Osteocyte (in vitro differentiated cells): ENCODE results near the gene ABI1. TPM values are rescaled to one million over a fixed set of nuclear protein-coding genes. Genes with fewer than 3 reads are reported as not detected.
"Not testable (repeated sequence)": the region's sequence is repeated elsewhere in the genome, so short reads cannot be mapped to it uniquely, and the experiment has no call there.

Experiments
- DNase-seq: peaks from one replicate; pipeline ENCODE4 v3.0.0; 2021; ENCODE audit warnings: mixed read lengths; ENCODE audit not compliant: unreplicated experiment; ENCODE audit errors: extremely low spot score
- H3K27ac Mint-ChIP-seq: one replicate; pipeline ENCODE4 v1.8.0; 2021; ENCODE audit warnings: mild to moderate bottlenecking, mixed read lengths; ENCODE audit not compliant: unreplicated experiment
- H3K27me3 Mint-ChIP-seq: one replicate; pipeline ENCODE4 v1.8.0; 2021; ENCODE audit warnings: mixed read lengths; ENCODE audit not compliant: unreplicated experiment
- H3K36me3 Mint-ChIP-seq: one replicate; pipeline ENCODE4 v1.8.0; 2021; ENCODE audit warnings: mixed read lengths; ENCODE audit not compliant: unreplicated experiment
- H3K4me1 Mint-ChIP-seq: one replicate; pipeline ENCODE4 v1.8.0; 2021; ENCODE audit warnings: mixed read lengths; ENCODE audit not compliant: unreplicated experiment
- H3K4me3 Mint-ChIP-seq: one replicate; pipeline ENCODE4 v1.8.0; 2021; ENCODE audit warnings: mild to moderate bottlenecking, moderate library complexity, mixed read lengths; ENCODE audit not compliant: unreplicated experiment
- H3K9me3 Mint-ChIP-seq: one replicate; pipeline ENCODE4 v1.8.0; 2021; ENCODE audit warnings: mixed read lengths; ENCODE audit not compliant: unreplicated experiment
- total RNA-seq: library from RNA; stranded (reverse); gene quantifications from 2 replicates; pipeline ENCODE4 v1.2.1, GENCODE V29; 2021
- TF ChIP-seq, protein P1 (sequence below): fragments of 200-600 bp; sonication (generic); IDR thresholded peaks from 2 replicates; pipeline ENCODE4 v1.5.0; 2021; ENCODE audit warnings: antibody characterized with exemption, mild to moderate bottlenecking, moderate library complexity

ABI1 gene
- total RNA-seq, 1 donor from 2014 or later: 62.2 TPM

DNA sequence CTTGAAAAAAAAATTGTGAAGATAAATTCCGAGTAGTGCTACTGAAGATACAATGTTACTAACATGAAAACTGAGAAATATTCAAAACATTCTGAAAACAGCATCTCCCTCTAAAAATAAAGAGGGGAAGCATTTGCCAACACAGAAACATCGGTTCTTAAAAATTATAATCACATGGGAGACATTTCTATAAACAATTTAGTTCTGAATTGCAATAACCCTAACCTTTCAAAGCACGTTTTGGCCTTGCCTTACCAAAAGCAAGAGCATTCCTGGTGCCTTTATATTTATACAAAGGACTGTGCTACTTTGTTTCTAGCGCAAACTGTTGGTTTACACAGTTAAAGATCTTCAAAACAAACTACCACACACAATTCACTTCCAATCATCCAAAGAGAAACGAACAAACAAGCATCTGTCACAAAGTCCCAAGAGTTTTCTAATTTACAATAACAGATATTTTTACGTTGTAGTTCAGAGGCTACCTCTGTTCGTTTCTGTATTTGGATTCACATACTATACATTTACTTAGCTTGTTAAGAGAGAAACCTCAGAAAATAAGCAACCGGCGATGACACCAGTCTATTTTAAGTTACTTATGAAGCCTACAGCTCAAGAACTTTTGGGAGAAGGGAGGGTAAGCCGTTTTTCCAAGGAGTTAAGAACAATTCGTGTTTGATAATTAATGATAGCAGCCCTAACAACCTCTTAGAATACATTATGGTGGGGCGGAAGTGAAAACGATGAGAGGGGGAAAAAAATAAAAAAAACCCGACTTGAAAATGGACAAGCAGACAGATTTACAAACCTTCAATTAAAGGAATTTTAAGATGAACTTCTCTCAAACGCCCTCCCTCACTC lies 1.3 kb downstream of the ABI1 start:
- TF ChIP-seq, protein P1, sequence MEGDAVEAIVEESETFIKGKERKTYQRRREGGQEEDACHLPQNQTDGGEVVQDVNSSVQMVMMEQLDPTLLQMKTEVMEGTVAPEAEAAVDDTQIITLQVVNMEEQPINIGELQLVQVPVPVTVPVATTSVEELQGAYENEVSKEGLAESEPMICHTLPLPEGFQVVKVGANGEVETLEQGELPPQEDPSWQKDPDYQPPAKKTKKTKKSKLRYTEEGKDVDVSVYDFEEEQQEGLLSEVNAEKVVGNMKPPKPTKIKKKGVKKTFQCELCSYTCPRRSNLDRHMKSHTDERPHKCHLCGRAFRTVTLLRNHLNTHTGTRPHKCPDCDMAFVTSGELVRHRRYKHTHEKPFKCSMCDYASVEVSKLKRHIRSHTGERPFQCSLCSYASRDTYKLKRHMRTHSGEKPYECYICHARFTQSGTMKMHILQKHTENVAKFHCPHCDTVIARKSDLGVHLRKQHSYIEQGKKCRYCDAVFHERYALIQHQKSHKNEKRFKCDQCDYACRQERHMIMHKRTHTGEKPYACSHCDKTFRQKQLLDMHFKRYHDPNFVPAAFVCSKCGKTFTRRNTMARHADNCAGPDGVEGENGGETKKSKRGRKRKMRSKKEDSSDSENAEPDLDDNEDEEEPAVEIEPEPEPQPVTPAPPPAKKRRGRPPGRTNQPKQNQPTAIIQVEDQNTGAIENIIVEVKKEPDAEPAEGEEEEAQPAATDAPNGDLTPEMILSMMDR: no peak
- no peak for DNase-seq
- Mint-ChIP-seq H3K27ac (peak overlapping the region; percentile 93), H3K36me3 (no peaks in the 10 kb centered on the region), H3K9me3 (no peaks in the 10 kb centered on the region), H3K4me3 (peak overlapping the region; percentile 94), H3K4me1 (peaks cover 24% of the 10 kb centered on the region), H3K27me3 (peaks cover 6% of the 10 kb centered on the region)

DNA sequence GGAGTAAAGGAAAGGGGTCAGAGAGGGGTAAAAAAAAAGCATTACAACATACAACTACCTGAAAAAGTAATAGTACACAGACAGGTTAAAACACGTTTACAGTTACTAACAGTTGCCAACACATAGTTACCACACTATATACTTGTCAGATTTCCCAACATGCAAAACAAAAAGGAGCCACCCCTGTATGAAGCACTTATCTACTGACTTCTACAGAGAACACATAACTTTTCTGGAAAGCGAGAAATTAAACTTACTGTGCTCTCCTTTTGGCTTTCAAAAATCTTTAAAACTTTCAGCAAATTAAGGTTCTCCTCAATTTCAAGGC lies 2.1 kb downstream of the ABI1 start:
- DNase-seq: no peak
- Mint-ChIP-seq H3K27ac (peak overlapping the region; percentile 93), H3K9me3 (no peaks in the 10 kb centered on the region), H3K4me3 (peak overlapping the region; percentile 94), H3K4me1 (peaks cover 30% of the 10 kb centered on the region), H3K27me3 (peaks cover 6% of the 10 kb centered on the region), H3K36me3 (no peaks in the 10 kb centered on the region)
- TF ChIP-seq, protein P1: no peak

DNA sequence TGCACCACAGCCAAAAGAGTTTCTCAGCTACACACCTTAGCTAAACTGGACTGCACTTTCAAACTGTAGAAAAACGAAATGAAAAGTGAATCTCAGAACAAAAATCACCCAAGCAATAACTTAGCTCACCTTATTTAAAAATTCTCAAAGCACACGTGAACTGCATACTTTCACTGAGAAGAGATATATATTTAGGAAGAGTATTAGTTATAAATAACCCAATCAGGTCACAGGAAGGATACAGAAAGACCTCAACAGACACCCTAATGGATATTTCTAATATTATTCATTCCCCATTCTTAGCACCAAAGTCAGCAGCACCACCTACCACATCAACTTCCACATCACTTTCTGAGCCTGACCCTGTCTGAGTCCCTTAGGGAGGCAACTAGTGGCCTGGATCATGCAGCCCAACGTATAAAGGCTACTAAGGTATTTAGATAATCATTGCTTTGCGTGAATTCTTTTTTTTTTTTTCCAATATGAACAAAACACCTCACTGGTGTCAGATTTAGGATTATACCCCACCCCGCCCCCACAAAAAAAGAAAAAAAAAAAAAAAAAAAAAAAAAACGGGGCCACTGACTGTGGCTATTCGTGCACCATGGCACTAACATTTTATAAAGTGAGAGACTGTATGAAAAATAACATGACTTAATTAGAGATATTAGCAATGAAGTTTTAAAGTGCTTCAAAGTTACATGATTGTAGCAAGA lies 2.6 kb downstream of the ABI1 start:
- Mint-ChIP-seq H3K4me1 (peaks cover 30% of the 10 kb centered on the region), H3K9me3 (no peaks in the 10 kb centered on the region), H3K4me3 (peak overlapping the region; percentile 94), H3K27ac (peak overlapping the region; percentile 93), H3K36me3 (no peaks in the 10 kb centered on the region), H3K27me3 (peaks cover 1% of the 10 kb centered on the region)
- DNase-seq: no peak
- TF ChIP-seq, protein P1: no peak

DNA sequence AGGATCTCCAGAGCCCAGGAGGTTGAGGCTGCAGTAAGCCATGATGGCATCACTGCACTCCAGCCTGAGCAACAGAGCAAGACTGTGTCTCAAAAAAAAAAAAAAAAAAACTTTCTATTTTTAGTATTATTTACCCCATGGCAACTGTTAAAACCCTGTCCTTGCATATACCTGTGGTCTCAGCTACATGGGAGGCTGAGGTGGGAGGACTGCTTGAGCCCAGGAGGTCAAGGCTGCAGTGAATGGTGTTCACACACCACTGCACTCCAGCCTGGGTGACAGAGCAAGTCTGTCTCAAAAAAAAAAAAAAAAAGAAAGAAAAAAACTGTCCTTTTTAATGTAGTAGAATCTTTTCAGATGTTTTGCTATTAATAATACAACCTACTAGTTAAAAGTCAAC lies 3.2 kb downstream of the ABI1 start:
- DNase-seq, H3K9me3 Mint-ChIP-seq, H3K36me3 Mint-ChIP-seq, H3K27me3 Mint-ChIP-seq, H3K4me3 Mint-ChIP-seq: not testable (repeated sequence)
- Mint-ChIP-seq H3K27ac (peak overlapping the region; percentile 93), H3K4me1 (peaks cover 30% of the 10 kb centered on the region)

DNA sequence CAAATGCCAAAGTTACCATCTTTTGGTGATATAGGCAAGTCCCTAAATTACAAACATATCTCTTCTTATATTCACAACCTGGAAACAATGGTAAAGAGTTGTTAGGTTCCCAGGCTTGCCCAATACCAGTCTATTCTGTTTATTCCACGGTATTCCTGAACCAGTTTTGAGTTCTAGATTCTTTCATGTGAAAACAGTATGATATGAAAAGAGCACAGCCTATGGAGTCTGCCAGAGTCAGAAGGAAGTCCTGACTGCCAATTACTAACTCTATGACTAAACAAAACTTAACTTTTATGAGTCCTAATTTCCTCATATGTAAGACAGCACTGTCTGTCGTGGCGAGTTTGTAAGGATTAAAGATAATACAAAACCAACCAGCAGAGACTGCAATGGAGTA lies 5.6 kb downstream of the ABI1 start:
- Mint-ChIP-seq H3K27ac (no peak overlapping the region), H3K27me3 (no peaks in the 10 kb centered on the region), H3K4me3 (no peak overlapping the region), H3K4me1 (peaks cover 38% of the 10 kb centered on the region), H3K36me3 (no peaks in the 10 kb centered on the region), H3K9me3 (no peaks in the 10 kb centered on the region)
- DNase-seq: no peak
- TF ChIP-seq, protein P1: no peak
